ENCODE results near the gene HOXA5. TPM values are rescaled to one million over a fixed set of nuclear protein-coding genes. Genes with fewer than 3 reads are reported as not detected.
A peak's percentile ranks its signal among the peaks of the same experiment; 100 is the strongest.

HOXA5 gene
- total and polyA plus RNA-seq, 2 of the 8 experiments (the other 6 are each of a cell fraction or from before 2014, with no cell fraction given): not detected

- TF ChIP-seq SAP30 (IDR thresholded peaks at IDR 0.05; ENCODE audit: insufficient read depth, insufficient replicate concordance, low read length) (no peak), PHF8 (conservative IDR thresholded peaks at IDR 0.05; ENCODE audit: low read depth, low read length) (no peak), NRF1 (IDR thresholded peaks at IDR 0.05; ENCODE audit: low read depth, low read length) (no peak), KDM4A (IDR thresholded peaks at IDR 0.05; ENCODE audit: low read depth, low read length, severe bottlenecking) (peak; percentile 75), EP300 (IDR thresholded peaks at IDR 0.05; ENCODE audit: borderline replicate concordance in 1 of 2, low read depth in 2 of 2, low read length in 2 of 2) (no peak), BRCA1 (IDR thresholded peaks at IDR 0.05; ENCODE audit: low read depth, low read length) (no peak), E2F6 (IDR thresholded peaks at IDR 0.05) (peak; percentile 45), TAF1 (IDR thresholded peaks at IDR 0.05; ENCODE audit: low read depth, low read length) (no peak), CHD2 (IDR thresholded peaks at IDR 0.05; ENCODE audit: low read length) (no peak), FOSL1 (IDR thresholded peaks at IDR 0.05; ENCODE audit: insufficient read depth, low read depth, low read length) (no peak), CHD1 (IDR thresholded peaks at IDR 0.05; ENCODE audit: low read depth, low read length) (no peak), HDAC2 (IDR thresholded peaks at IDR 0.05; ENCODE audit: borderline replicate concordance in 1 of 2, low read depth in 2 of 2, low read length in 2 of 2) (no peak), RNF2 (IDR thresholded peaks at IDR 0.05; ENCODE audit: borderline replicate concordance, low read depth, low read length, missing control alignments, poor library complexity, severe bottlenecking) (peak; percentile 14), TBP (IDR thresholded peaks at IDR 0.05; ENCODE audit: low read depth, low read length) (no peak), BACH1 (IDR thresholded peaks at IDR 0.05; ENCODE audit: low read length) (no peak), EGR1 (IDR thresholded peaks at IDR 0.05; ENCODE audit: borderline replicate concordance, low read depth, low read length) (no peak), JUN (IDR thresholded peaks at IDR 0.05; ENCODE audit: low read depth, low read length) (no peak), POLR2AphosphoS5 (IDR thresholded peaks at IDR 0.05; ENCODE audit: low read depth, low read length) (no peak), TAF7 (optimal IDR thresholded peaks at IDR 0.05; ENCODE audit: borderline replicate concordance, low read depth, low read length) (no peak), NANOG (IDR thresholded peaks at IDR 0.05; ENCODE audit: insufficient read depth, low read depth, low read length, poor library complexity, severe bottlenecking) (no peak), POLR2A (IDR thresholded peaks at IDR 0.05; ENCODE audit: control extremely low read depth in 1 of 2, low read depth in 2 of 2, low read length in 2 of 2) (no peak), GABPA (IDR thresholded peaks at IDR 0.05; ENCODE audit: borderline replicate concordance, insufficient read depth, low read length) (no peak), SRF (IDR thresholded peaks at IDR 0.05; ENCODE audit: low read depth, low read length) (peak; percentile 81; the same call in 1 of the 2 replicates)
Observed at GRCh38 chr7:27143023-27143949, at the start of gene HOXA5 (continued).
